HG03097 (cell line): Measurements from ENCODE around the gene ARHGAP45.
"Not testable (repeated sequence)": the region's sequence is repeated elsewhere in the genome, so short reads cannot be mapped to it uniquely, and the experiment has no call there.

Experiments
- ATAC-seq: cut with Tn5 transposase; IDR thresholded peaks from one replicate; pipeline ENCODE4 v1.9.1; 2021; ENCODE audit not compliant: unreplicated experiment, low FRiP score

Gene ARHGAP45

GRCh38 chr19:1066748-1067340 lies at the start of gene ARHGAP45:
ARHGAP45 (plus strand) TSS chr19:1067167; CDS start chr19:1067406, 239 bp downstream.
- no peak for ATAC-seq

- ATAC-seq, result no peak
Measured at GRCh38 chr19:1017906-1018305, 49.1 kb upstream of the ARHGAP45 start.

DNA sequence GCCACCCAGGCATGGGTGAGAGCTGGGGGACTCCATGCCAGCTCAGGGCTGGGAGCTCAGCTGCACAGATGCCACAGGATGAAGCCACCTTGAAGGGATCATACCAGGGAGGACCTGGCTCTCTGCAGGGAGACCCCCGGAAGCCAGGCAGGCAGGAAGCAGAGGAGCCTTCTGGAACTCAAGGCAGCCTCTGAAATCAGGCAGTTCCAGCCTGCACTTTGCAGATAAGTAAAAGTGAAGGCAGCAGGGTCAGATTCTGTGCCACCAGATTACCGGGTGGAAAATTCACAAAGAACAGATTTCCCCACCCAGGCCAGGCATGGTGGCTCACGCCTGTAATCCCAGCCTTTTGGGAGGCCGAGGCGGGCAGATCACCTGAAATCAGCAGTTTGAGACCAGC lies 48.6 kb upstream of the ARHGAP45 start:
- no peak for ATAC-seq

- ATAC-seq, result no peak
Measured at GRCh38 chr19:1018932-1019615, 47.9 kb upstream of the ARHGAP45 start.

- ATAC-seq, result no peak
Measured at GRCh38 chr19:1019616-1019961, 47.4 kb upstream of the ARHGAP45 start.

GRCh38 chr19:1019980-1020867 lies 46.7 kb upstream of the ARHGAP45 start:
- no peak for ATAC-seq

DNA sequence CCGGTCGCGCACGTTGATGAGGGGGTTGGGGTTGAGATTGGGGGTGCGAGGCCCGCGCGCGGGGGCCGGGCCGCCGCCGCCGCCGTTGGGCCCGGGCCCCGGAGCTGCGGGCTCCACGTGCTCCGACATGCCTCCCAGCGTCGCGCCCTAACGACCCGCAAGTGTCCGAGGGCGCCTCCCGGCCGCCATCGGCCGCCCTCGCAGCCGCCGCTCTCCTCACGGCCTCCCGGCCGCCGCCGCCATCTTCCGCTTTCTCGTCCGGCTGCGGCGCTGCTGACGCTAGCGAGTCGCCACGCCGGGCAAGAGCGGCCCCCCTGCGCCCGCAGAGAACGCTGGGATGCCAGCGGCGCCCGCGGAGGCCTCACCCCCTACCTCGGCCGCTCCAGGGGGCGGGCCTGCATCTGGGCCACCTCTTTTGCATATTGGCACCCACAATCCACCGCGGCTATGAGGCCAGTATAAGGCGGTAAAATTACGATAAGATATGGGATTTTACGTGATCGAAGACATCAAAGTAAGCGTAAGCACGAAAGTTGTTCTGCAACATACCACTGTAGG lies 46.0 kb upstream of the ARHGAP45 start, which contains the start of gene TMEM259:
Gene TMEM259, minus strand, starts transcription at position 256 of the 558 bp plus-strand sequence. Its CDS starts 127 bp downstream, at position 129.
- peak; percentile 84 for ATAC-seq

- ATAC-seq, result not testable (repeated sequence)
Measured at GRCh38 chr19:1023883-1024188, 43.1 kb upstream of the ARHGAP45 start.

GRCh38 chr19:1025080-1025479 lies 41.9 kb upstream of the ARHGAP45 start:
- ATAC-seq, result not testable (repeated sequence)

GRCh38 chr19:1025960-1026782 lies 40.8 kb upstream of the ARHGAP45 start, which contains the start of gene CNN2:
CNN2 (plus strand) TSS chr19:1026608; CDS start chr19:1026662, 54 bp downstream.
- peak; percentile 34 for ATAC-seq

- ATAC-seq, result peak; percentile 22
Measured at GRCh38 chr19:1026783-1027649, 40.0 kb upstream of the ARHGAP45 start.

- no peak for ATAC-seq
Measured at GRCh38 chr19:1027650-1028061, 39.3 kb upstream of the ARHGAP45 start.

GRCh38 chr19:1028062-1028926 lies 38.7 kb upstream of the ARHGAP45 start:
- ATAC-seq, result no peak

DNA sequence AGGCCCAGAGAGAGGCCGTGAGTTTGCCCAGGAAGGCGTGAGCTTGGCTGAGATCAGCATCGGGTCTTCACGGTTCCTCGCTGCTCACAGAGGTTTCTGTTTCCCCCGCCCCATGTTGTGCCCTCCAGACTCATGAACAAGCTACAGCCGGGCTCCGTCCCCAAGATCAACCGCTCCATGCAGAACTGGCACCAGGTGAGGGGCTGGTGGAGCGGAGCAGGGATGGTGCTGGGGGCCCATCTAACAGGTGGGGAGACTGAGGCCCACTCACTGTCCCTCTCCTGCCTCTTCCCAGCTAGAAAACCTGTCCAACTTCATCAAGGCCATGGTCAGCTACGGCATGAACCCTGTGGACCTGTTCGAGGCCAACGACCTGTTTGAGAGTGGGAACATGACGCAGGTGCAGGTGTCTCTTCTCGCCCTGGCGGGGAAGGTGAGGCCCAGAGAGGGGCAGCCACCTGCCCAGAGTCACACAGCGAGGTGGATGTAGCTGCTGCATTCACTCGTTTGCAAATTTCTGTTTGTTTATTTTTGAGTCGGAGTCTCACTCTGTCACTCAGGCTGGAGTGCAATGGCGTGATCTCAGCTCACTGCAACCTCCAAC lies 34.6 kb upstream of the ARHGAP45 start:
- ATAC-seq, result no peak

- ATAC-seq, result no peak
Measured at GRCh38 chr19:1035998-1036621, 30.9 kb upstream of the ARHGAP45 start.

DNA sequence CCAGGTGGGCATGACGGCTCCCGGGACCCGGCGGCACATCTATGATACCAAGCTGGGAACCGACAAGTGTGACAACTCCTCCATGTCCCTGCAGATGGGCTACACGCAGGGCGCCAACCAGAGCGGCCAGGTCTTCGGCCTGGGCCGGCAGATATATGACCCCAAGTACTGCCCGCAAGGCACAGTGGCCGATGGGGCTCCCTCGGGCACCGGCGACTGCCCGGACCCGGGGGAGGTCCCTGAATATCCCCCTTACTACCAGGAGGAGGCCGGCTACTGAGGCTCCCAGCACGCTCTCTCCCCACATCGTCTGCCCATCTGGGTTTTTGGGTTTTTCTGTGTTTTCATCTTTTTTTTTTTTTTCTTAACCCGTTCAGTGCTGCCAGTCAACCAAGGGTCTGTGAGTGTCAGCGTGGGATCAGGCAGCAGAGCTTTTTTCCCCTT lies 29.3 kb upstream of the ARHGAP45 start:
- ATAC-seq, result no peak

DNA sequence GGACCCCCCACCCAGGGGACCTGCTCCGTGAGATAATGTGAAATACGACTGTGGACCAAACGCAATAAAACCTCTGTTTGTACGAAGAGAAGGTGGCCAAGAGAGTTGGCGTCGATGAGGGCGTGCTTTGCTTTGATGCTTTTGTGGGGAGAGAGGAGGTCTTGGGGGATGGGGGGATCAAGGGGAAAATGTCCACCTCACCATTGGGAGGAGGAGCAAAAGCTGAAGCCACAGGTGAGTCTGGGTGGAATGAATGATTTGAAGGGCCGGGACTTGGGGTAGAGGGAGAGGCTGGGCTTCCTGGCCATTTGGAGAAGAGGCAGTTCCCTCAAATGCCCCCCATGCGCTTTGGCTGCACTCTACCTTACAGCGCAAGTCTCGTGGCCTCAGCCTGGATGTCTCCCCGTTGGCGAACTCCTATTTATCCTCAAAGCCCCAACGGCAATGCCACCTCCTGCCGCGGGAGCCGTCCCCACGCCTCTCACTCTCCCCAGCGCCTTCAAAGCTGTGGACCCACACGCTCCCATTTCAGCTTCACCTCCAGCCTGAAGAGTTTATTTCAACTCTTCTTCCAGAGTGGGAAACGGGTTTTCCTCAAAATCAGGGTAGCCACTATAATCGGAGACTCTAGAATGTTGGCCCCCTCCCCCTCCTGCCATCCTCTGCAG lies 27.9 kb upstream of the ARHGAP45 start:
- no peak for ATAC-seq
